Epithelial cell of esophagus (primary cell): ENCODE data around the gene GRM5.
"Not testable (repeated sequence)": the region's sequence is repeated elsewhere in the genome, so short reads cannot be mapped to it uniquely, and the experiment has no call there.

Experiments
- DNase-seq: peaks from one replicate; pipeline ENCODE4 v3.0.0; 2010; ENCODE audit warnings: low read depth
- H3K4me3 ChIP-seq: 2 replicates; pipeline ENCODE4 v1.5.1; 2011; ENCODE audit warnings: mild to moderate bottlenecking, low read length, control low read depth
- CTCF ChIP-seq: IDR thresholded peaks from 2 replicates; pipeline ENCODE4 v1.5.1; 2011; ENCODE audit warnings: low read depth, mild to moderate bottlenecking, low read length, control low read depth, inconsistent platforms; ENCODE audit not compliant: insufficient read depth; ENCODE audit errors: missing control alignments

GRM5 gene

GRCh38 chr11:88478136-88478815, 587.5 kb downstream of the GRM5 start:
- no peak overlapping the region for H3K4me3 ChIP-seq
- TF ChIP-seq CTCF: no peak
- DNase-seq: no peak

- peak; percentile 30 for DNase-seq
- H3K4me3 ChIP-seq: no peak overlapping the region
- no peak for TF ChIP-seq CTCF
Measured at GRCh38 chr11:88475991-88476418, 589.8 kb downstream of the GRM5 start.

- TF ChIP-seq CTCF: no peak
- no peak overlapping the region for H3K4me3 ChIP-seq
- DNase-seq: no peak
Measured at GRCh38 chr11:88474655-88475054, 591.1 kb downstream of the GRM5 start.

- no peak for DNase-seq
- H3K4me3 ChIP-seq: no peak overlapping the region
- TF ChIP-seq CTCF: no peak
Measured at GRCh38 chr11:88469561-88470225, 596.1 kb downstream of the GRM5 start.

GRCh38 chr11:88464528-88464927, 601.3 kb downstream of the GRM5 start:
- no peak for DNase-seq
- H3K4me3 ChIP-seq: no peak overlapping the region
- no peak for TF ChIP-seq CTCF

GRCh38 chr11:88463301-88463700, 602.5 kb downstream of the GRM5 start:
- H3K4me3 ChIP-seq, DNase-seq: not testable (repeated sequence)

- not testable (repeated sequence) for H3K4me3 ChIP-seq, DNase-seq
Measured at GRCh38 chr11:88458047-88458446, 607.7 kb downstream of the GRM5 start.

- no peak for DNase-seq
- no peak for TF ChIP-seq CTCF
- no peak overlapping the region for H3K4me3 ChIP-seq
Measured at GRCh38 chr11:88455974-88456373, 609.8 kb downstream of the GRM5 start.
